MM.1S (cell line): ENCODE results near the gene CAST.

Experiments
- CTCF ChIP-seq: fragments of 300-600 bp; sonication (generic); IDR thresholded peaks from 2 replicates; pipeline ENCODE4 v1.5.1; 2016; ENCODE audit warnings: antibody characterized with exemption, low read length, mixed read lengths
- EZH2 ChIP-seq: fragments of 300-600 bp; sonication (generic); optimal IDR thresholded peaks from 2 replicates; pipeline ENCODE3; 2017; ENCODE audit warnings: low read depth, mild to moderate bottlenecking, antibody characterized with exemption, low read length, mixed read lengths

GRCh38 chr5:96657068-96657467 is 5.1 kb upstream of the CAST start:
- TF ChIP-seq CTCF (no peak), EZH2 (no peak)
